Measurements from ENCODE around the gene HPS4.

DNA sequence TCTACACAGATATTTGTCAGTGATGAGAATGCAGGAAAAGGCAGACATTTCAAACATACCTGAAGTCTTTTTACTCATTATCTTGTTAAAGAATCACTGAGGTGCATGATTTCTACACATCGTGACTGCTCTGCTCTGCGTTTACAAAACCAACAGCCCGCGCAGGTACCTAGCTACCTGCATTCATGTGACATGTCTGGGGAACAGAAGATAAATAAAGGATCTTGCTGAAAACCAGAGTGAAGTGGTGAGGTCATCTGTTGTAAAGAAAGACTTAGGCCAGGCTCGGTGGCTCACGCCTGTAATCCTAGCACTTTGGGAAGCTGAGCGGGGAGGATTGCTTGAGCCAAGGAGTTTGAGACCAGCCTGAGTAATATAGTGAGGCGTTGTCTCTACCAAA lies 38.8 kb downstream of the HPS4 start:
- no peak for TF ChIP-seq CTCF (IDR thresholded peaks at IDR 0.05)
- TF ChIP-seq POLR2A (IDR thresholded peaks at IDR 0.05) = no peak
